Measurements from ENCODE around the gene USP36. TPM values are rescaled to one million over a fixed set of nuclear protein-coding genes. Genes with fewer than 3 reads are reported as not detected.

The USP36 gene
- total and polyA plus RNA-seq, 9 of the 15 experiments (the other 6 are each of a cell fraction or from before 2014, with no cell fraction given): 6.4 to 72.8 (median 22.5) TPM

- Histone ChIP-seq H3K27ac (ENCODE audit: extremely low read depth, low read depth, low read length) (peak overlapping the region; percentile 94), H3K79me2 (ENCODE audit: control insufficient read depth, insufficient read depth, low read length) (peaks cover 32% of the 10 kb centered on the region), H3K4me2 (ENCODE audit: insufficient read depth, low read length) (peak overlapping the region; percentile 88), H3K9me1 (ENCODE audit: control insufficient read depth, insufficient read depth, low read length) (peaks cover 4% of the 10 kb centered on the region), H3K4me1 (replicated peaks in 1 of 2; ENCODE audit: control insufficient read depth in 2 of 2, insufficient read depth in 2 of 2, low read length in 2 of 2) (peaks cover 46 to 67% of the 10 kb centered on the region in 2 experiments), H3K9ac (ENCODE audit: insufficient read depth in 1 of 2, low read depth in 2 of 2, low read length in 2 of 2) (peak overlapping the region; percentile 71 to 87; a peak in 3 of 4 replicates), H3K27me3 (ENCODE audit: control insufficient read depth in 2 of 2, insufficient read depth in 2 of 2, low read length in 2 of 2) (no peaks in the 10 kb centered on the region), H2AFZ (ENCODE audit: low read depth, low read length) (peak overlapping the region; percentile 53), H4K20me1 (replicated peaks; ENCODE audit: control insufficient read depth, insufficient read depth, low read length) (0 out of 2 replicates have a peak, but pooled peaks cover 3% of the 10 kb centered on the region), H3K4me3 (no peak overlapping the region), H3K36me3 (ENCODE audit: control insufficient read depth, insufficient read depth, low read length) (peaks cover 3% of the 10 kb centered on the region; the same call in 2 of the 3 replicates), H3K9me3 (replicated peaks; ENCODE audit: control insufficient read depth, insufficient read depth, low read depth, low read length) (no peaks in the 10 kb centered on the region)
- ATAC-seq: peak; percentile 44
- WGBS (ENCODE audit: insufficient coverage, low coverage, missing lambda C conversion rate): 2% methylated on average over 7 of the region's 7 CpGs
- ChIA-PET CTCF (ENCODE audit: low intra/inter-chr PET ratio) (no interaction called here), POLR2A (interaction anchor here (0.7 to 2.7 kb wide), 6 partner anchors 10 to 55 kb away, joined by 3 to 16 read pairs (median 4); no protein-coding TSS in a partner anchor)
- in situ Hi-C loops (cut with MboI): no loop called here
- DNase-seq (ENCODE audit: extremely low read depth in 1 of 4, low spot score in 3 of 4): peak; percentile 46 to 90 (median 56)
- intact Hi-C loops (cut with micrococcal nuclease): loop anchor here (5.0 kb wide), 1 partner anchor 37 kb away; no protein-coding TSS in a partner anchor
- no TSS peak for BruUV-seq (replicated peaks)
- peak; percentile 95 for FAIRE-seq
- no peak for TF ChIP-seq ZNF274 (IDR thresholded peaks at IDR 0.05; ENCODE audit: borderline replicate concordance, low read depth, low read length)
- TF ChIP-seq RBM25 (IDR thresholded peaks at IDR 0.05; ENCODE audit: low read depth, low read length, severe bottlenecking): no peak
- no peak for TF ChIP-seq PATZ1 (CRISPR knock-in tag; IDR thresholded peaks at IDR 0.05; ENCODE audit: borderline replicate concordance)
- no peak for TF ChIP-seq ZNF134 (CRISPR knock-in tag; conservative IDR thresholded peaks at IDR 0.05)
- TF ChIP-seq TFAM (CRISPR knock-in tag; conservative IDR thresholded peaks at IDR 0.05): no peak
- no peak for TF ChIP-seq ZNF124 (CRISPR knock-in tag; IDR thresholded peaks at IDR 0.05)
- TF ChIP-seq ELK1 (CRISPR knock-in tag; IDR thresholded peaks at IDR 0.05): no peak
- TF ChIP-seq ZNF740 (CRISPR knock-in tag; IDR thresholded peaks at IDR 0.05): no peak
- TF ChIP-seq ZNF740 (tag; IDR thresholded peaks at IDR 0.05): no peak
- no peak for TF ChIP-seq PRMT5 (CRISPR knock-in tag; IDR thresholded peaks at IDR 0.05)
- TF ChIP-seq, protein P1, sequence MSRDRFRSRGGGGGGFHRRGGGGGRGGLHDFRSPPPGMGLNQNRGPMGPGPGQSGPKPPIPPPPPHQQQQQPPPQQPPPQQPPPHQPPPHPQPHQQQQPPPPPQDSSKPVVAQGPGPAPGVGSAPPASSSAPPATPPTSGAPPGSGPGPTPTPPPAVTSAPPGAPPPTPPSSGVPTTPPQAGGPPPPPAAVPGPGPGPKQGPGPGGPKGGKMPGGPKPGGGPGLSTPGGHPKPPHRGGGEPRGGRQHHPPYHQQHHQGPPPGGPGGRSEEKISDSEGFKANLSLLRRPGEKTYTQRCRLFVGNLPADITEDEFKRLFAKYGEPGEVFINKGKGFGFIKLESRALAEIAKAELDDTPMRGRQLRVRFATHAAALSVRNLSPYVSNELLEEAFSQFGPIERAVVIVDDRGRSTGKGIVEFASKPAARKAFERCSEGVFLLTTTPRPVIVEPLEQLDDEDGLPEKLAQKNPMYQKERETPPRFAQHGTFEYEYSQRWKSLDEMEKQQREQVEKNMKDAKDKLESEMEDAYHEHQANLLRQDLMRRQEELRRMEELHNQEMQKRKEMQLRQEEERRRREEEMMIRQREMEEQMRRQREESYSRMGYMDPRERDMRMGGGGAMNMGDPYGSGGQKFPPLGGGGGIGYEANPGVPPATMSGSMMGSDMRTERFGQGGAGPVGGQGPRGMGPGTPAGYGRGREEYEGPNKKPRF (IDR thresholded peaks at IDR 0.05; ENCODE audit: low read depth, low read length): no peak
- TF ChIP-seq, protein P2, sequence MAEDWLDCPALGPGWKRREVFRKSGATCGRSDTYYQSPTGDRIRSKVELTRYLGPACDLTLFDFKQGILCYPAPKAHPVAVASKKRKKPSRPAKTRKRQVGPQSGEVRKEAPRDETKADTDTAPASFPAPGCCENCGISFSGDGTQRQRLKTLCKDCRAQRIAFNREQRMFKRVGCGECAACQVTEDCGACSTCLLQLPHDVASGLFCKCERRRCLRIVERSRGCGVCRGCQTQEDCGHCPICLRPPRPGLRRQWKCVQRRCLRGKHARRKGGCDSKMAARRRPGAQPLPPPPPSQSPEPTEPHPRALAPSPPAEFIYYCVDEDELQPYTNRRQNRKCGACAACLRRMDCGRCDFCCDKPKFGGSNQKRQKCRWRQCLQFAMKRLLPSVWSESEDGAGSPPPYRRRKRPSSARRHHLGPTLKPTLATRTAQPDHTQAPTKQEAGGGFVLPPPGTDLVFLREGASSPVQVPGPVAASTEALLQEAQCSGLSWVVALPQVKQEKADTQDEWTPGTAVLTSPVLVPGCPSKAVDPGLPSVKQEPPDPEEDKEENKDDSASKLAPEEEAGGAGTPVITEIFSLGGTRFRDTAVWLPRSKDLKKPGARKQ (CRISPR knock-in tag; IDR thresholded peaks at IDR 0.05): no peak
- TF ChIP-seq ZNF239 (CRISPR knock-in tag; IDR thresholded peaks at IDR 0.05): no peak
These were observed 56.8 kb downstream of the USP36 start for GRCh38 chr17:78783711-78784324.

Measured in K562 (cell line).